D341Med (cell line): Measurements from ENCODE around the gene XKR7.

Experiments used
- DNase-seq: peaks from one replicate; pipeline ENCODE4 v3.0.0; 2012; ENCODE audit warnings: low spot score

XKR7 gene

GRCh38 chr20:31945319-31945718 is 22.6 kb upstream of the XKR7 start:
- DNase-seq, result no peak

GRCh38 chr20:31945785-31946184 is 22.2 kb upstream of the XKR7 start:
- DNase-seq, result no peak

- DNase-seq, result no peak
Measured at GRCh38 chr20:31948008-31948407, 19.9 kb upstream of the XKR7 start.

- no peak for DNase-seq
Measured at GRCh38 chr20:31949877-31950646, 17.9 kb upstream of the XKR7 start.

GRCh38 chr20:31951203-31951529 is 16.8 kb upstream of the XKR7 start:
- no peak for DNase-seq

GRCh38 chr20:31951530-31952453 is 16.2 kb upstream of the XKR7 start, which contains the start of gene PDRG1:
Gene PDRG1 (minus strand): TSS chr20:31952046. CDS start chr20:31951961, 85 bp downstream.
- DNase-seq, result peak; percentile 99

GRCh38 chr20:31953556-31954148 is 14.3 kb upstream of the XKR7 start:
- no peak for DNase-seq

GRCh38 chr20:31954500-31954899 is 13.5 kb upstream of the XKR7 start:
- DNase-seq, result no peak

GRCh38 chr20:31956556-31957526 is 11.1 kb upstream of the XKR7 start:
- no peak for DNase-seq

- DNase-seq, result peak; percentile 81
Measured at GRCh38 chr20:31962761-31963160, 5.2 kb upstream of the XKR7 start.

GRCh38 chr20:31963889-31964288 is 4.1 kb upstream of the XKR7 start:
- no peak for DNase-seq

- DNase-seq, result no peak
Measured at GRCh38 chr20:31966991-31967655, 828 bp upstream of the XKR7 start.

GRCh38 chr20:31968291-31969126 is 558 bp downstream of the XKR7 start:
- DNase-seq, result peak; percentile 68

GRCh38 chr20:31969991-31970390 is 2.0 kb downstream of the XKR7 start:
- no peak for DNase-seq

GRCh38 chr20:31972471-31973021 is 4.6 kb downstream of the XKR7 start:
- DNase-seq, result no peak

- no peak for DNase-seq
Measured at GRCh38 chr20:31974296-31974695, 6.3 kb downstream of the XKR7 start.

GRCh38 chr20:31974951-31975487 is 7.1 kb downstream of the XKR7 start:
- peak; percentile 73 for DNase-seq

GRCh38 chr20:31975874-31976273 is 7.9 kb downstream of the XKR7 start:
- no peak for DNase-seq

GRCh38 chr20:31977080-31977479 is 9.1 kb downstream of the XKR7 start:
- DNase-seq, result no peak
